Right cardiac atrium (tissue), 5 donors: ENCODE data around the gene CD3D. TPM values are rescaled to one million over a fixed set of nuclear protein-coding genes. Genes with fewer than 3 reads are reported as not detected.

Source experiments
- ATAC-seq, 2 donors: fragments of 200-7000 bp; cut with Tn5 transposase; one replicate each; pipeline versions ENCODE4 v1.8.0 to v1.9.1; 2020; ENCODE audit warnings: moderate library complexity in 2 of 2, mild to moderate bottlenecking in 1 of 2
- DNase-seq, 3 donors: peaks; one replicate each; pipeline ENCODE4 v3.0.0-alpha.2; 2020
- H3K27ac ChIP-seq: one replicate; pipeline ENCODE4 v1.5.1; 2013; ENCODE audit warnings: mild to moderate bottlenecking, low read length, control low read depth, moderate library complexity
- H3K27me3 ChIP-seq: one replicate; pipeline ENCODE4 v1.6.1; 2013; ENCODE audit not compliant: control insufficient read depth, insufficient read depth
- H3K4me1 ChIP-seq: one replicate; pipeline ENCODE4 v1.6.1; 2013; ENCODE audit warnings: low read length; ENCODE audit not compliant: control insufficient read depth, insufficient read depth
- H3K4me3 ChIP-seq: one replicate; pipeline ENCODE4 v1.5.1; 2013; ENCODE audit warnings: low read length, control low read depth
- H3K9me3 ChIP-seq: one replicate; pipeline ENCODE4 v1.6.1; 2013; ENCODE audit warnings: low read length; ENCODE audit not compliant: control insufficient read depth
- WGBS: extraction: QIAGEN DNeasy Blood & Tissue Kit; methylation state at CpG from one replicate; pipeline ENCODE4 v1.1.7; 2013; 5-methylcytosine and 5-hydroxymethylcytosine counted together
- intact Hi-C, 4 donors: fragments of 100-400 bp; cut with DNase I; formaldehyde crosslinking; loops; one replicate each; pipeline versions ENCODE4 v1.11.0 to v1.14.0; 2022 to 2023
- polyA plus RNA-seq: library from polyadenylated mRNA; stranded (reverse); fragments of 200-250 nt; gene quantifications from one replicate; pipeline ENCODE4 v1.2.3, GENCODE V29; 2013
- total RNA-seq, 4 donors: library from RNA; stranded (reverse); fragmentation: NEBNext Ultra II Directional; extraction: Animal tissue kit (Norgen Biotek cat#: 25700); gene quantifications; one replicate each; pipeline ENCODE4 v1.2.1, GENCODE V29; 2021
- donor health status: healthy with polysubstance abuse.
- donor health status: DM: no; HTN: yes; CAD: no.
- donor health status: DM: no; HTN: no; CAD: no.
- donor health status: DM: no; HTN: yes; CAD: no; lungs with severe emphysema.
- donor health status: DM: yes; HTN: yes; CAD: no.

Gene CD3D
- total and polyA plus RNA-seq, 5 donors: 0.27 to 1.9 (median 0.53) TPM

- ATAC-seq (no peak), DNase-seq (no peak)
- Histone ChIP-seq H3K27ac (no peak overlapping the region), H3K27me3 (no peaks in the 10 kb centered on the region), H3K9me3 (no peaks in the 10 kb centered on the region), H3K4me3 (no peak overlapping the region), H3K4me1 (no peaks in the 10 kb centered on the region)
- intact Hi-C loops: no loop called here
- 76% methylated on average over 5 of the region's 5 CpGs for WGBS
Observed at GRCh38 chr11:118339281-118339961, 3.1 kb downstream of the CD3D start.

GRCh38 chr11:118338637-118339061 is 3.9 kb downstream of the CD3D start:
- no peaks in the 10 kb centered on the region for H3K27me3 ChIP-seq
- no peaks in the 10 kb centered on the region for H3K4me1 ChIP-seq
- H3K27ac ChIP-seq: no peak overlapping the region
- no peak overlapping the region for H3K4me3 ChIP-seq
- WGBS: 55% methylated on average over 7 of the region's 7 CpGs
- intact Hi-C loops: no loop called here
- peak in 1 of 3 donors; percentile 50 for DNase-seq
- peak in 1 of 2 donors; percentile 57 for ATAC-seq
- no peaks in the 10 kb centered on the region for H3K9me3 ChIP-seq

- WGBS: 68% methylated on average over 1 of the region's 1 CpG
Observed at GRCh38 chr11:118334745-118335144, 7.8 kb downstream of the CD3D start.

DNA sequence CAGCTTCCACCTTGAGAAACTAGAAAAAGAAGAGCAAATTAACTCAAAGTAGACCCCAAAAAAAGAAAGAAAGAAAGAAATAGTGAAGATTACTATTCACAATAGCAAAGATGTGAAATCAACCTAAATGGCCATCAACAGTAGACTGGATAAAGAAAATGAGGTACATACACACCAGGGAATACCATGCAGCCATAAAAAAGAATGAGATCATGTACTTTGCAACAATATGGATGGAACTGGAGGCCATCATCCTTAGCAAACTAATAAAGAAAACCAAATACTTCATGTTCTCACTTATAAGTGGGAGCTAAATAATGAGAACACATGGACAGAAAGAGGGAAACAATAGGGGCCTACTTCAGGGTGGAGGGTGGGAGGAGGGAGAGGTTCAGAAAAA is 13.8 kb downstream of the CD3D start:
- Histone ChIP-seq H3K4me1 (no peaks in the 10 kb centered on the region), H3K27ac (no peak overlapping the region), H3K27me3 (no peaks in the 10 kb centered on the region), H3K4me3 (no peak overlapping the region), H3K9me3 (no peaks in the 10 kb centered on the region)
- intact Hi-C loops: no loop called here
- ATAC-seq: no peak
- DNase-seq: no peak

More at GRCh38 chr11:118334745-118335144, 7.8 kb downstream of the CD3D start:
- H3K27ac ChIP-seq: no peak overlapping the region
- no peak for DNase-seq
- no peak for ATAC-seq
- intact Hi-C loops: no loop called here
- H3K9me3 ChIP-seq: no peaks in the 10 kb centered on the region
- H3K4me1 ChIP-seq: no peaks in the 10 kb centered on the region
- H3K27me3 ChIP-seq: no peaks in the 10 kb centered on the region
- H3K4me3 ChIP-seq: no peak overlapping the region

DNA sequence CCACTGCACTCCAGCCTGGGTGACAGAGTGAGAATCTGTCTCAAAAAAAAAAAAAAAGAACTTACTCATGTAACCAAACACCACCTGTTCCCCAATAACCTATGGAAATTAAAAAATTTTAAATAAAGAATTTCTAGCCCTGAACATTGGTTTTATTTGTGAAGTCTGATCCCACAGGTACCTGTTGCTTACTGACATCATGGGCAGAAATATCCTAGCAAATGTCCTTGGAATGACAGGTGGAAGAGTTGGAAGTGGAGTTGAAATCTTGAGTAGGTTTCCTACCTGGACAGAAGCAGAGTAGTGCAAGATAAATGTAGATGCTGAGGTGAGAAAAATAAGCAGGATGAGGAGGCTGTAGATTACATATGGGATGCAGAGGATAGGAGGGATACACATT is 17.2 kb downstream of the CD3D start:
- intact Hi-C loops: no loop called here
- Histone ChIP-seq H3K9me3 (no peaks in the 10 kb centered on the region), H3K4me3 (no peak overlapping the region), H3K4me1 (no peaks in the 10 kb centered on the region), H3K27ac (no peak overlapping the region), H3K27me3 (no peaks in the 10 kb centered on the region)
- DNase-seq (no peak), ATAC-seq (no peak)

- ATAC-seq: no peak
- WGBS: 94% methylated on average over 19 of the region's 19 CpGs
- intact Hi-C loops: no loop called here
Observed at GRCh38 chr11:118322721-118323120, 19.8 kb downstream of the CD3D start.

DNA sequence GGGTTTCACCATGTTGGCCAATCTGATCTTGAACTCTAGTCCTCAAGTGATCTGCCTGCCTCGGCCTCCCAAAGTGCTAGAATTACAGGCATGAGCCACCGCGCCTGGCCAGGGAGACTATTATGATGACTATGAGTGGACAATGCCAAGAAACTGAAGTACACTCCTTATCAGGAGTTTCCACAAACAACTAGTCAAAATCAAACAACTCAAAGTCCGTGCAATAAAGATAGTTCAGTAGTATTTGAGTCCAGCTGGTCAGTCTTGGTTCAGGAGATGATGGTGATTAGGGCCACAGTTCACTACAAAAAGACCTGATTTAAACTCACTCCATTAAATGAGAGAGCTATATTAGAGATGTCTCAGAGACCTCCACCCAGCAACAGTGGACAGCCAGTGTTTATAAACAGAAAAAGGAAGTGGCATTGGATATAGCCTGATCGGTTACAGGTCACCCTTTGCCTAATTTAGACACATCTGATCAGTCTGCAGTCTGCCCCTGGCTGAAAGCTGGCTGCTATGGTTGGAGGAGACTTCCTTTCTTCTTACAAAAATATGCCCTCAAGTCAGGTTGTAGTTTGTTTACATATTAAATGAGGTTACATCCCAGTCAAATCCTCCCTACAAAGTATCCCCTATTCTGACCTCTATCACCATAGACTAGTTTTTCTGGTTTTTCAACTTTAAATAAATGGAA is 21.0 kb downstream of the CD3D start:
- no peak overlapping the region for H3K27ac ChIP-seq
- no peaks in the 10 kb centered on the region for H3K27me3 ChIP-seq
- intact Hi-C loops: no loop called here
- no peaks in the 10 kb centered on the region for H3K9me3 ChIP-seq
- H3K4me1 ChIP-seq: no peaks in the 10 kb centered on the region
- ATAC-seq: no peak
- DNase-seq: no peak
- H3K4me3 ChIP-seq: no peak overlapping the region
- 69% methylated on average over 5 of the region's 5 CpGs for WGBS

More at GRCh38 chr11:118322721-118323120, 19.8 kb downstream of the CD3D start:
- Histone ChIP-seq H3K4me3 (no peak overlapping the region), H3K9me3 (no peaks in the 10 kb centered on the region), H3K4me1 (no peaks in the 10 kb centered on the region), H3K27ac (no peak overlapping the region), H3K27me3 (no peaks in the 10 kb centered on the region)
- no peak for DNase-seq

- DNase-seq (no peak), ATAC-seq (no peak)
- Histone ChIP-seq H3K4me1 (no peaks in the 10 kb centered on the region), H3K4me3 (no peak overlapping the region), H3K9me3 (no peaks in the 10 kb centered on the region), H3K27me3 (no peaks in the 10 kb centered on the region), H3K27ac (no peak overlapping the region)
- intact Hi-C loops: no loop called here
- WGBS: 92% methylated on average over 3 of the region's 3 CpGs
Observed at GRCh38 chr11:118320515-118320914, 22.0 kb downstream of the CD3D start.

GRCh38 chr11:118319337-118319707 is 23.2 kb downstream of the CD3D start:
- Histone ChIP-seq H3K9me3 (no peaks in the 10 kb centered on the region), H3K27ac (no peak overlapping the region), H3K4me1 (no peaks in the 10 kb centered on the region), H3K27me3 (no peaks in the 10 kb centered on the region), H3K4me3 (no peak overlapping the region)
- ATAC-seq (peak in 1 of 2 donors; percentile 20), DNase-seq (no peak)
- intact Hi-C loops: no loop called here
- WGBS: 58% methylated on average over 1 of the region's 1 CpG

DNA sequence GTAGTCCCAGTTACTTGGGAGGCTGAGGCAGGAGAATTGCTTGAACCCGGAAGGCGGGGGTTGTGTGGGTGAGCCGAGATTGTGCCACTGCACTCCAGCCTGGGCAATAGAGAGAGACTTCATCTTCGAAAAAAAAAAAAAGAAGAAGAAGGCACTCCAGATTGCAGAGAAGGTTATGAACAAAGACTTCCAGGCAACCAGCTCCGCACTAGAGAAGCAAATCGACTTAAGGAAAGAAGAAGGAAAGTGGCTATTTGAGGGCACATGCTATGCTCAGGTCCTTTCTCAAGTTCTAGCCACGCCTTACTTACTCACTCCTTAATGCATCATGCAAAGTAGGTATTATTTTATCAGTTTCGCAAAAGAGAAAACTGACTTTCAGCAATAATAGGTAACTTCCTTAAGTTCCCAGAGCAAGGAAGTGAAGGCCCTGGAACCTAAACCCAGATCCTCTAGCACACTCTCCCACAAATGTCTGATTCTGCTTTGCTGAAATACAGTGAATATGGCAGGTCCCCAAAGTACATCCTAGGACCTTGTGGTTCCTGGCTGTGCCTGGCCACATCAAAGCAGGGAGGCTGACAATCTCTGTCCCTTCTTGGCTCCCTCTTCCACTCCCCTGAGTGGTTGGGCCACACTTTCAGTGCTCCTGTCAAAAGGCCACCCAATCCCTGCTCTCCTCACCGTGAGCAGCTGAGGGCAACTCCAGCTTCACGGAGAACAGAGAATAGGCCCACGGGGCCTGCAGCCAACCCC is 23.7 kb downstream of the CD3D start:
- DNase-seq: no peak
- H3K27ac ChIP-seq: no peak overlapping the region
- no peaks in the 10 kb centered on the region for H3K4me1 ChIP-seq
- no peak for ATAC-seq
- intact Hi-C loops: no loop called here
- 88% methylated on average over 11 of the region's 11 CpGs for WGBS
- no peak overlapping the region for H3K4me3 ChIP-seq
- H3K27me3 ChIP-seq: no peaks in the 10 kb centered on the region
- H3K9me3 ChIP-seq: no peaks in the 10 kb centered on the region

DNA sequence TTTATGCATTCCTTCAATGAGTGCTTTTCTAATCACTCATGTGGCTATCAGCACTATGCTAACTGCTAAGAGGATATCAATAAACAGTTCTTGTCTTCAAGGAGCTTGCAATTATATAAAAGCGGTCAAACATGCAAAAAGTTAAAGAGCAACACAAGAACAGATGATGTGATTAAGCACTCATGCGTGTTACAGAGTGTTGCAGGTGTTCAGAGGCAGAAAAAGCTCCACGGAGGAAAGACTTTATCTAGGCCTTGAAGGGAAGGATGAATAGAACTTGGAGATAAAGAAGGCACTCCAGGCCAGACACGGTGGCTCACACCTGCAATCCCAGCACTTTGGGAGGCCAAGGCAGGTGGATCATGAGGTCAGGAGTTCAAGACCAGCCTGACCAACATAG is 24.4 kb downstream of the CD3D start:
- no peaks in the 10 kb centered on the region for H3K27me3 ChIP-seq
- no peak for ATAC-seq
- H3K27ac ChIP-seq: no peak overlapping the region
- no peak overlapping the region for H3K4me3 ChIP-seq
- no peaks in the 10 kb centered on the region for H3K9me3 ChIP-seq
- no peaks in the 10 kb centered on the region for H3K4me1 ChIP-seq
- no peak for DNase-seq
- intact Hi-C loops: no loop called here
- 81% methylated on average over 4 of the region's 4 CpGs for WGBS
